ENCODE results near the gene PARD3B. TPM values are rescaled to one million over a fixed set of nuclear protein-coding genes. Genes with fewer than 3 reads are reported as not detected.

PARD3B gene
- total and polyA plus RNA-seq, 3 experiments from 2014 or later, result 0.11 to 0.26 TPM; not detected in 1

- peaks cover 19 to 32% (median 23%) of the 10 kb centered on the region in 3 donors for H3K4me1 Mint-ChIP-seq
- no peaks in the 10 kb centered on the region for H3K9me3 ChIP-seq (ENCODE audit: low read length)
- H3K27me3 Mint-ChIP-seq, result peaks cover 0 to 2% of the 10 kb centered on the region in 2 donors
- no peak overlapping the region for H3K27ac Mint-ChIP-seq
- DNase-seq, result no peak
- H3K36me3 ChIP-seq (ENCODE audit: insufficient read depth, low read length), result no peaks in the 10 kb centered on the region
- peaks cover 41% of the 10 kb centered on the region for H3K4me1 ChIP-seq (ENCODE audit: insufficient read depth, low read length)
- no peak overlapping the region for H3K27ac ChIP-seq (ENCODE audit: low read depth, low read length)
- H3K27me3 ChIP-seq (ENCODE audit: insufficient read depth, low read length, poor library complexity, severe bottlenecking), result no peaks in the 10 kb centered on the region
- ChIA-PET POLR2A (no interaction called here), CTCF (no interaction called here)
- no peak overlapping the region for H3K4me3 Mint-ChIP-seq
- H3K9me3 Mint-ChIP-seq, result peaks cover 0 to 8% (median 0%) of the 10 kb centered on the region in 5 donors
- no peak overlapping the region for H3K4me3 ChIP-seq (ENCODE audit: low read length)
- H3K36me3 Mint-ChIP-seq, result peaks cover 0 to 4% (median 0%) of the 10 kb centered on the region in 3 donors
These were observed 428.3 kb downstream of the PARD3B start for GRCh38 chr2:204973616-204974015.

GRCh38 chr2:204974487-204974886, 429.2 kb downstream of the PARD3B start:
- peaks cover 14 to 23% (median 17%) of the 10 kb centered on the region in 3 donors for H3K4me1 Mint-ChIP-seq
- DNase-seq, result no peak
- peaks cover 32% of the 10 kb centered on the region for H3K4me1 ChIP-seq (ENCODE audit: insufficient read depth, low read length)
- no peak overlapping the region for H3K27ac ChIP-seq (ENCODE audit: low read depth, low read length)
- peaks cover 0 to 2% of the 10 kb centered on the region in 2 donors for H3K27me3 Mint-ChIP-seq
- peaks cover 0 to 4% (median 0%) of the 10 kb centered on the region in 3 donors for H3K36me3 Mint-ChIP-seq
- H3K27me3 ChIP-seq (ENCODE audit: insufficient read depth, low read length, poor library complexity, severe bottlenecking), result no peaks in the 10 kb centered on the region
- CTCF ChIA-PET, result no interaction called here
- no peak overlapping the region for H3K27ac Mint-ChIP-seq
- peaks cover 0 to 5% (median 4%) of the 10 kb centered on the region in 5 donors for H3K9me3 Mint-ChIP-seq
- no peak overlapping the region for H3K4me3 ChIP-seq (ENCODE audit: low read length)
- no peak overlapping the region for H3K4me3 Mint-ChIP-seq
- H3K9me3 ChIP-seq (ENCODE audit: low read length), result no peaks in the 10 kb centered on the region
- POLR2A ChIA-PET, result no interaction called here
- no peaks in the 10 kb centered on the region for H3K36me3 ChIP-seq (ENCODE audit: insufficient read depth, low read length)

DNA sequence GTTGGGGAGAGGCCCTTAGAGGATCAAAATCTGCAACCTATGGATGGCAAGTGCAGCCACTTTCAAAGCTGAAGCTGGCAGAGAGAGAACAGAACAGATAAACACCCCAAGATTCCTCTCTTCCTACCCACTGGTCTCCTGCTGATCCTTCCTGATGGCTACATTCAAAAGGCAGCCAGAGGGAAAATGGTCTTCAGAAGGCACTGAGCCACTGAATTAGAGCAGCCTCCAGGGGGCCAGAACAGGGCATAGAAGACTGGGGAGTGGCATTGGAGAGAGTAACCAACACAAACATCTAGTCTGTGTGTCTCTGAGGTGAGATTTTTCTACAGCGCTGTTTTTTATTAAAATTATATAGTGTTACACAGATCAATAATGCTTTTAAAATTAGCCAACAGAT, 432.6 kb downstream of the PARD3B start:
- no peak for DNase-seq
- Histone ChIP-seq H3K4me3 (ENCODE audit: low read length) (no peak overlapping the region), H3K9me3 (ENCODE audit: low read length) (no peaks in the 10 kb centered on the region), H3K27ac (ENCODE audit: low read depth, low read length) (no peak overlapping the region), H3K36me3 (ENCODE audit: insufficient read depth, low read length) (no peaks in the 10 kb centered on the region), H3K4me1 (ENCODE audit: insufficient read depth, low read length) (no peaks in the 10 kb centered on the region), H3K27me3 (ENCODE audit: insufficient read depth, low read length, poor library complexity, severe bottlenecking) (no peaks in the 10 kb centered on the region)
- Mint-ChIP-seq H3K4me1 (peaks cover 0 to 12% (median 4%) of the 10 kb centered on the region in 3 donors), H3K9me3 (peaks cover 0 to 5% (median 4%) of the 10 kb centered on the region in 5 donors), H3K27ac (no peak overlapping the region), H3K36me3 (peaks cover 0 to 4% (median 2%) of the 10 kb centered on the region in 3 donors), H3K4me3 (no peak overlapping the region), H3K27me3 (no peaks in the 10 kb centered on the region)
- ChIA-PET POLR2A (no interaction called here), CTCF (no interaction called here)

DNA sequence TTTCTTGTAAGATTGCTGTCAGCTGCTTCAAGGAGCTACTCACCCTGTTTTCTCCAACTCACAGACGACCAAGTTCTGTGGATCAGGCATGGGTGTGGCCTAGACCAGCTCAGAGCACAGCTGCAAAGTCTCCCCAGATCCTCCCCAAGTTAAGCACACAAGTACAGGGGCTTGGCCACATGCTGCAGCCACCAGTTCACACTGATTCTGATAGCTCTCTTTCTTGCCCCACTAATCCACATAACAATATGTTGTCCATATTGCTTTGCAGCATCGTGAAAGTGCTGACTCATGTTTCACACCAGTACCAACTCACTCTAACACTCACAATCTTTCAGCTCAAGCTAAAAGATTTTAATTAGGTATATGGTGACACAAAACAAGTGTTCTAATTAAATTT, 437.0 kb downstream of the PARD3B start:
- no peak overlapping the region for H3K27ac Mint-ChIP-seq
- Histone ChIP-seq H3K9me3 (ENCODE audit: low read length) (no peaks in the 10 kb centered on the region), H3K4me1 (ENCODE audit: insufficient read depth, low read length) (no peaks in the 10 kb centered on the region), H3K4me3 (ENCODE audit: low read length) (no peak overlapping the region), H3K27ac (ENCODE audit: low read depth, low read length) (no peak overlapping the region), H3K27me3 (ENCODE audit: insufficient read depth, low read length, poor library complexity, severe bottlenecking) (no peaks in the 10 kb centered on the region), H3K36me3 (ENCODE audit: insufficient read depth, low read length) (no peaks in the 10 kb centered on the region)
- ChIA-PET POLR2A (no interaction called here), CTCF (no interaction called here)
- no peak overlapping the region for H3K4me3 Mint-ChIP-seq
- peaks cover 0 to 12% (median 3%) of the 10 kb centered on the region in 3 donors for H3K4me1 Mint-ChIP-seq
- peaks cover 0 to 1% of the 10 kb centered on the region in 2 donors for H3K27me3 Mint-ChIP-seq
- peaks cover 0 to 4% (median 0%) of the 10 kb centered on the region in 5 donors for H3K9me3 Mint-ChIP-seq
- no peak for DNase-seq
- peaks cover 0 to 2% (median 0%) of the 10 kb centered on the region in 3 donors for H3K36me3 Mint-ChIP-seq

DNA sequence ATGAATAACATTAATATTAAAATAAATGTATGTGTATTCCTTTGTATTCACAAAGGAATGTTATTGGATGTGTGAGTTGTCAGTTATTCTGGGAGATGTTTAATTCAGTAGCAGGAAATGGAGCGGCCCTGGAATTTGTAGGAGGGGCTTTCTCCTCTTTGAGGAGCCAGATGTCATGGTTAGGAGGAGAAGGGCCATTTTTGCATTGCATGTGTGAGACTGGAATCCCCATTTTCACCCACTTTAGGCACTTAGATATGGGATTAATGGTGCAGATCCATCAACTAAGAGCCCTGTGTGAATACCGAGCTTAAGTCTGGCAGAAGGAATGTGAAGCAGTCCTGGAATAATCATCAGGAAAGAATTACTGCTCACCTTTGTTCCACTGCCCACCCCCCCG, 439.2 kb downstream of the PARD3B start:
- H3K4me1 Mint-ChIP-seq, result peaks cover 0 to 12% (median 3%) of the 10 kb centered on the region in 3 donors

DNA sequence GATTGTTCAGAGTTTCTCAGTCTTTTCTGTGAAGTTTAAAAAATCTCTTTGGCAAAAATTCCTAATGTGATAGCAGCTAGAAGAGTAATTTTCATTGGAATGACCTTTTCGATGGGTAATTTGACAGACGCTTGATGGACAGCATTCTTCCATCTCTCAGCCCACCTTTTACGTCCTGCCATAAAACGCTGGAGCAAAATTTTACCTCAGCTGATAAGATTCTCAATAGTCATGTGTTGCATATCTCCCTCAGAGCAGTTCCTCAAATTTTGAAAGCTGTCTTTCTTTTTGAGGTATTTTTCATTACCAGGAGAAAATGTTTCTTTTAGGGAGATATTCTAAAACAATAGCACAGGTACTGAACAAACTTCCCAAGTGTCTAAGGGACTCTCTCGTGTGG, 441.4 kb downstream of the PARD3B start:
- no peak overlapping the region for H3K27ac Mint-ChIP-seq
- Histone ChIP-seq H3K4me1 (ENCODE audit: insufficient read depth, low read length) (no peaks in the 10 kb centered on the region), H3K27me3 (ENCODE audit: insufficient read depth, low read length, poor library complexity, severe bottlenecking) (no peaks in the 10 kb centered on the region), H3K36me3 (ENCODE audit: insufficient read depth, low read length) (no peaks in the 10 kb centered on the region), H3K27ac (ENCODE audit: low read depth, low read length) (no peak overlapping the region), H3K4me3 (ENCODE audit: low read length) (no peak overlapping the region), H3K9me3 (ENCODE audit: low read length) (no peaks in the 10 kb centered on the region)
- CTCF ChIA-PET, result interaction anchor here (1.2 kb wide), 1 partner anchor 17 kb away, joined by 3 read pairs; no protein-coding TSS in a partner anchor
- peaks cover 0 to 10% (median 3%) of the 10 kb centered on the region in 3 donors for H3K4me1 Mint-ChIP-seq
- H3K9me3 Mint-ChIP-seq, result peaks cover 0 to 2% (median 0%) of the 10 kb centered on the region in 5 donors
- H3K27me3 Mint-ChIP-seq, result peaks cover 0 to 5% of the 10 kb centered on the region in 2 donors
- POLR2A ChIA-PET, result no interaction called here
- DNase-seq, result no peak
- H3K4me3 Mint-ChIP-seq, result no peak overlapping the region
- peaks cover 0 to 2% (median 0%) of the 10 kb centered on the region in 3 donors for H3K36me3 Mint-ChIP-seq

More for the DNA sequence above, 439.2 kb downstream of the PARD3B start:
- Mint-ChIP-seq H3K9me3 (peaks cover 0 to 2% (median 0%) of the 10 kb centered on the region in 5 donors), H3K4me3 (no peak overlapping the region), H3K27me3 (peaks cover 0 to 3% of the 10 kb centered on the region in 2 donors), H3K36me3 (peaks cover 0 to 2% (median 0%) of the 10 kb centered on the region in 3 donors), H3K27ac (no peak overlapping the region)
- Histone ChIP-seq H3K4me1 (ENCODE audit: insufficient read depth, low read length) (no peaks in the 10 kb centered on the region), H3K36me3 (ENCODE audit: insufficient read depth, low read length) (no peaks in the 10 kb centered on the region), H3K27ac (ENCODE audit: low read depth, low read length) (no peak overlapping the region), H3K9me3 (ENCODE audit: low read length) (no peaks in the 10 kb centered on the region), H3K27me3 (ENCODE audit: insufficient read depth, low read length, poor library complexity, severe bottlenecking) (no peaks in the 10 kb centered on the region), H3K4me3 (ENCODE audit: low read length) (no peak overlapping the region)
- no peak for DNase-seq
- ChIA-PET POLR2A (no interaction called here), CTCF (no interaction called here)

- CTCF ChIA-PET, result no interaction called here
- no peaks in the 10 kb centered on the region for H3K36me3 Mint-ChIP-seq
These were observed 443.6 kb downstream of the PARD3B start for GRCh38 chr2:204988836-204989235.

DNA sequence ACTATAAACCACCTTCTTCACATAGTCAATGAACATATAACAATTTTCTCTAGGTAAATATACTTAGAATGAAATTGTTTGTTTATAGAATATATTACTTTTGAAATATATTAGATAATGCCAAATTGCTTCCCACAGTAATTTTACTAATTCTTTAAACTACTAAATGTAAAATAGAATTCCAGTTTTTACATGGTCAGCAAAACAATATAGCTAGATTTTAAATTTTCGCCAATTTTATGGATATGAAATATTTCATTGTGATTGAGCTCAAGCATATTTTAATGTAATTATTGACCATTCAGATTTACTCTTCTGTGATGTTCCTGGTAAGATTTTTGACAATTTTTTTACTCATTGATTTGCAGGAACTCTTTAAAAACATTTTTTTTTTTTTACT, 444.6 kb downstream of the PARD3B start:
- Mint-ChIP-seq H3K27me3 (peaks cover 0 to 5% of the 10 kb centered on the region in 2 donors), H3K4me1 (no peaks in the 10 kb centered on the region), H3K36me3 (no peaks in the 10 kb centered on the region), H3K9me3 (peaks cover 0 to 2% (median 0%) of the 10 kb centered on the region in 5 donors), H3K4me3 (no peak overlapping the region), H3K27ac (no peak overlapping the region)
- H3K27me3 ChIP-seq (ENCODE audit: insufficient read depth, low read length, poor library complexity, severe bottlenecking), result no peaks in the 10 kb centered on the region
- DNase-seq, result no peak
- H3K9me3 ChIP-seq (ENCODE audit: low read length), result no peaks in the 10 kb centered on the region
- no peak overlapping the region for H3K4me3 ChIP-seq (ENCODE audit: low read length)
- CTCF ChIA-PET, result no interaction called here
- POLR2A ChIA-PET, result no interaction called here
- no peaks in the 10 kb centered on the region for H3K4me1 ChIP-seq (ENCODE audit: insufficient read depth, low read length)
- H3K27ac ChIP-seq (ENCODE audit: low read depth, low read length), result no peak overlapping the region
- no peaks in the 10 kb centered on the region for H3K36me3 ChIP-seq (ENCODE audit: insufficient read depth, low read length)

More at GRCh38 chr2:204988836-204989235, 443.6 kb downstream of the PARD3B start:
- POLR2A ChIA-PET, result no interaction called here
- Histone ChIP-seq H3K4me3 (ENCODE audit: low read length) (no peak overlapping the region), H3K27me3 (ENCODE audit: insufficient read depth, low read length, poor library complexity, severe bottlenecking) (no peaks in the 10 kb centered on the region), H3K4me1 (ENCODE audit: insufficient read depth, low read length) (no peaks in the 10 kb centered on the region), H3K27ac (ENCODE audit: low read depth, low read length) (no peak overlapping the region), H3K36me3 (ENCODE audit: insufficient read depth, low read length) (no peaks in the 10 kb centered on the region), H3K9me3 (ENCODE audit: low read length) (no peaks in the 10 kb centered on the region)
- Mint-ChIP-seq H3K27ac (no peak overlapping the region), H3K4me1 (no peaks in the 10 kb centered on the region), H3K4me3 (no peak overlapping the region), H3K9me3 (peaks cover 0 to 2% (median 0%) of the 10 kb centered on the region in 5 donors), H3K27me3 (peaks cover 0 to 5% of the 10 kb centered on the region in 2 donors)
- DNase-seq, result no peak

Data from CD8-positive, alpha-beta memory T cell (primary cell).